ENCODE measurements around the gene NXT1.
"Not testable (repeated sequence)": the region's sequence is repeated elsewhere in the genome, so short reads cannot be mapped to it uniquely, and the experiment has no call there.

Gene NXT1

DNA sequence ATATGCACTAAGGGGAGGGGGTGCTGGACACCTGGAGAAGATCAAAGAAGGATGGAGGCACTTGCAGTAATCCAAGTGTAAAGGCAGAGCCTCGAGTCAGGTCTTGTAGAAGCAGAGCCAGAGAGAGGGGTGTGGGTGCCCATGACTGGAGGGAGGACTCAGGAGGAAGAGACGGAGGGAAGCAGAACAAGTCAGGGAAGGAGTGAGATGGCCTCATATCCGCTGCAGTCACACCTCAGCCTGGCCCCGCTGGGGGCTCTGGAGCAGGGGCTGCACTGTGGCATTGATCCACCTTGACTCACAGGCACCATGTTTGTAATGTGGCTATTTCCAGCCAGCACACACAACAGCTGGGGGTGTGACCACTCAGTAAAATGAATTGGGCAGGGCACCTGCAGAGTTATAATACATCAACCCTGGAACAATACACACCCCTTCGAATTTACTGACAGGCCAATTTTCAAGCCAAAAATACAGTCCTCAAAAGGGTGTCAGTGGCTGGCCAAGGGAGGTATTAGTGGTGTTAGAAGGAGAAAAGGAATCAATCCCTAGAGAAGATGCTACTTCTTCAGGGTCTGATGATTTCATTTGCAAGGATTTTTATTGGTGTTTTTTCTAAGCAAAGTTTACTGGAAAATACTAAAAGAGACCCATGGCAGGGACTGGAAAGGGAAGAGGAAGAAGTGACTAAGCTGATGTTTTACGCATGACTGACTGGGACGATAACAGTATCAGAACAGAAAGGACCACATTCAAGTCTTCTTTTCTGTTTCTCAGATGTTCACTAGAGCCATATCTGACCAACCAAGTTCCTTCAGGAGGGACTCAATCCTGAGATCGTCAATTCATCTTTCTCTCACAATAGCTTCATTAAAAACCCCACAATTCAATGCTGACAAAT, 18.9 kb upstream of the NXT1 start:
- no peak for DNase-seq (ENCODE audit: low read depth, low spot score)

DNA sequence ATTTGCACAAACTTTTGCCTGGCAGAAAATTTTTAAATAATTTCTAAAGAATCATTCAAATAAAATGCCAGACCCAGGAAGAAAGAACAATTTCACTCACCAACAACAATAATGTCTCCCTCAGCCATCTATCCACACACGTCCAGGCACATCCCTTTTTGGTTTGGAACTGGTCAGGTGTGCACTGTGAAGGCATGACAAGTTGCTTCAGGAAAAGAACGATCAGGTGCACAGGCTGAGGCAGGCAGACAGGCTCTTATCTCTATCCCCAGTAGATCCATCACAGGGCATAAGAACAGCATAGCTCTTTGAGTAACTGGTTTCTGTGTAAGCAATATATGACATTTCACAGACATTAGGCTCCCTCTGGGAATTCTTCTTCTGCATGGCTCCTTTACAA, 18.1 kb upstream of the NXT1 start:
- DNase-seq (ENCODE audit: low read depth, low spot score) = no peak

DNA sequence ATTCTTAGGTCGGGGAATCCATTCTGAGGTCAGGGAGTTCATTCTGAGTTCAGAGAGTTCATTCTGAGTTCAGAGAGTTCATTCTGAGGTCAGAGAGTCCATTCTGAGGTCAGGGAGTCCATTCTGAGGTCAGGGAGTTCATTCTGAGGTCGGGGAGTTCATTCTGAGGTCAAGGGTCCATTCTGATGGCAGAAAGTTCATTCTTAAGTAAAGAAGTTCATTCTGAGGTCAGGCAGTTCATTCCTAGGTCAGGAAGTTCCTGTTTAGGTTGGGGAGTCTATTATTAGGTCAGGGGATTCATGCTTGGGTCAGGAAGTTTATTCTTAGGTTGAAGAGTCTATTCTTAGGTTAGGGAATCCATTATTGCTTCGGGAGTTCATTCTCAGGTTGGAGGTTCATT, 16.5 kb upstream of the NXT1 start:
- no peak for DNase-seq (ENCODE audit: low read depth, low spot score)

DNA sequence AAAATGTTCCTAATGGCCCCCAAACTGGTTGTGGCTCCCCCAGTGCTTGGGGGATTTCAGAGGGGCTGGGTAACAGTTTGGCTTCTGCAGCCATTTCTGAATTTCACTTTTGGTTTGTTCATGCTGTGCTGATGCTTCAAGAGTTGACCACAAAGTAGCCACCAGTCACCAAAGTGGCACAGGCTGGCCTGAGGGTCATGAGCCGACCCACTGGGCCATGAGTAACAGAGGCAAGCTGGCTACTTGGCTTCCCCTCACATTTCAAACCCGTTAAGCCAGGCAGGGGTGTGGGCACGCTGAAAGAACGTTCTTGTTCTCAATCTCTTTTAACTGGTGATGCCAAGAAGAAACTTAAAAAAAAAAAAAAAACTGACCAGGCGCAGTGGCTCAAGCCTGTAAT, 15.1 kb upstream of the NXT1 start:
- no peak for DNase-seq (ENCODE audit: low read depth, low spot score)

DNA sequence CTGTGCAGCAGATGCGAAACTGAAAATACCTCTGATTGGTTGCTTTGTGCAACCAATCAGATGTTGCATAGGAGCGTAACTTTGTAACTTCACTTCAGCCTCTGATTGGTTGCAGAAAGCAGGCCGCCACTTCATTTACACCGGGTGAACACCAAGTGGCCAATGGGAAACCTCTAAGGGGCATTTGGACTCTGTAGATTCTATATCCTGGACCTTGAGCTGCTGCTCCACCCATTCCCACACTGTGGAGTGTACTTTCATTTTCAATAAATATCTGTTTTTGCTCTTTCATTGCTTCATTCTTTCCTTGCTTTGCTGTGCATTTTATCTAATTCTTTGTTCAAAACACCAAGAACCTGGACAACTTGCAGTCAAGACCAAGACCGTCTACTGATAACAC, 14.1 kb upstream of the NXT1 start:
- DNase-seq (ENCODE audit: low read depth, low spot score) = no peak

DNA sequence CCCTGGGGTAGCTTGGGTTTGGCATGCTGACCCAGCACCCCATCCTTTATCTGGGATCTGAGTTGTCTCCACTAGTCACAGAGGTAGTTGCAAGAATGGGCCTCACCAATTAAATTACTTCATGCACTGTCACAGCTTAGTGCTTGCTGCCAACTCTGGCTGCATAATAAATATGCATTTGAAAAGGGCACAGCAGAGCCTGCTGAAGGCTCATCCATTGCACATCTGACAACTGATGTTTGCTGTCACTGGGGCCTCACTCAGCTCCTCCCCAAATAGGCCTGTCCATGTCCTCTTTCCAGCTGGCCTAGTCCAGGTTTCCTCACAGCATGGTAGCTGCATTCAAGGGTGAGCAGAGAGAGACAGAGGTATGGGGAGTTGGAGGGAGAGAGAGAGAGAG, 13.3 kb upstream of the NXT1 start:
- no peak for DNase-seq (ENCODE audit: low read depth, low spot score)

DNA sequence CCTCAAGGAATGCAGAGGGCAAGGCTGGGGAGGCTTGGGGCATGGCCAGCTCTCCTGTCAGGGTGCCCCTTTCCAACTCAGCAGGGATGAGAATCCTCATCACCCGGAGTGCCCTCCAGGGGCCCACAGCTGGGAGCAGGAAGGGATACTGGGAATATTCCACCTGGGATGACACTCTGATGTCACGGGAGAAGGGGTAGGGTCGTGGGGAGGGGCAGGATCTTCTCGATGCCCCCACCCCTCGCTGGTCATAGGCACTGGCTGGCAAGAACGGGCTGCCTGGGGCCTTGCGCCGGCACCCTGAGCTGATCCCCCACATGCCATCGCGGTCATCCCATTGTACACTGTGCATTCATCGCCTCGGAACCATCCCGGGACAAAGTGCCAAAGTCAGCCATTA, 10.6 kb upstream of the NXT1 start:
- no peak for DNase-seq (ENCODE audit: low read depth, low spot score)

DNA sequence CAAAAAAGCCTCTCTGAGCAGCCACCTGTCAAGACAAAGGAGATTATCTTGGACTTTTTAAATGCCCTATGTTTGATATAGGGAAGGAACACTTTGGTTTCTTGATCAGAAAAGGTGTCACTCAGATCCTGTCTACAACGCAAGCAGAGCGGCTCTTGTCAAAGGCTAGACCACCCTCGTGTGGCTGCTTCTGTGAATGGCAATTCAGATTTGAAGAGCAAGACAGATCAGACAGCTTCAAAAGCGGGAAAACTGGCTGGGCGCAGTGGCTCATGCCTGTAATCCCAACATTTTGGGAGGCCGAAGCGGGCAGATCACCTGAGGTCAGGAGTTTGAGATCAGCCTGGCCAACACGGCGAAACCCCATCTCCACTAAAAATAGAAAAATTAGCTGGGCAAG, 10.1 kb upstream of the NXT1 start:
- DNase-seq (ENCODE audit: low read depth, low spot score) = peak; percentile 78

DNA sequence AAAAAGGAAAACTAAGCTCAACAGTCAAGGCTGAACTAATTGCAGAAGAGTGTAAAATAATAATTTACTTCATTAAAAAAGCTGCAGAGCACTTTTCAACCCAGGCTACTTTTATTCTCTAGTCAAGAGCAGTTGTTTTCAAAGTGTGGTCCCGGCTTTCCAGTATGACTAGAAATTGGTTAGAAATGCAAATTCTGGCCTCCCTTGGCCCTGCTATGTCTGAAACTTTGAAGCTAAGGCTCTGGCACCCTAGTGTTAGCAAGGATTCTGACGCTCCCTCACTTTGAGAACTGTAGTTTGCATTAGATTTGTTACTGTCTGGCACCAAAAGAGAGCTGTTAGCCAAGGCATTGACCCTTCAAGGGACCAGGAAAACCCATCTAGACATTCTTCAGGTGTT, 9.5 kb upstream of the NXT1 start:
- DNase-seq (ENCODE audit: low read depth, low spot score) = no peak

DNA sequence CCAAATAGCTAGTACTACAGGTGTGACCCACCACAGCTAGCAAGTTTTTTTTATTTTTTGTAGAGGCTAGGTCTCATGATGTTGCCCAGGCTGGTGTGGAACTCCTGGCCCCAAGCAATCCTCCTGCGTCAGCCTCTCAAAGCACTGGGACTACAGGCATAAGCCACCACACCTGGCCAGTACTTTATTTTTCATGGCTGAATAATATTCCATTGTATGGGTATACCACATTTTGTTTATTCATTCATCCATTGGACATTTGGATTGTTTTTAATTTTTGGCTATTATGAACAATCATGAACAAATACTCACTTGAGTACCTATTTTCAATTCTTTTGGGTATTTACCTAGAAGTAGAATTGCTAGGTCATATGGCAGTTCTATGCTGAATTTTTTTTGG, 7.0 kb upstream of the NXT1 start:
- no peak for DNase-seq (ENCODE audit: low read depth, low spot score)

DNA sequence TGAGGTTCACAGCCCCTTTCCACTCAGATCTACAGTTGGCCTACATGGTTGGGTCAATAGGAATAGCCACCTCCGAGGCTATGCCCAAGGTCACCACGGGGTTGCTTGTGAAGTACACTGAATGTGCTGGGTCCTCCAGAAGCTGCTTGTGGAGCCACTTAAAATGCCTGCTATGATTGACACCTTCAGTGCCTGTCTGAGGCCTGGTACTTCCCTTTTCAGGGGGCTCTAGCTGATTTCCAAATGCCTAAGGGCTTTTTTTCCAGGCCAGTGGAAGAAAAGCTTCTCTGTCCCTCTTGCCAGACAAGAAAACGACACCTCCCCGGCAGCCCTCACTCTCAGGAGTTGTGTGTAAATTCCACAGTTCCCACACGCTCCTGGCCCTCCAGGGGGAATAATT, 6.3 kb upstream of the NXT1 start:
- peak; percentile 44 for DNase-seq (ENCODE audit: low read depth, low spot score)

DNA sequence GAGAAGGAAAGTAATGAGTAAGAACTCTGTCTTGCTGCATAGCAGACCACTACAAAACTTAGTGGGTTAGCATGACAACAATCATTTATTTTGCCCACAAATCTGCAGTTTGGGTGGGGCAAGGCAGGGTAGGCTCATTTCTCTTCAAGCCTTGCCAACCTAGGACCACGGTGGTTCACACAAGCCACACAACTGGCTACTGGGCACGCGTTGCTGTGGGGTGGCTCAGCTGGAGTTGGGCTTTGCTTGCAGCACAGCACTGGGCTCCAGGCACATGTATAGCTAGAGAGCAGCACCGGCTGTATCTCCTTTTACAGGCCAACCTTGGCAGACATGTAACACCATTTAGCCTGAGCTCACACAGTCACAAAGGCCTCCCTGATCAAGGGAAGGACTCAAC, 4.6 kb upstream of the NXT1 start:
- no peak for DNase-seq (ENCODE audit: low read depth, low spot score)

DNA sequence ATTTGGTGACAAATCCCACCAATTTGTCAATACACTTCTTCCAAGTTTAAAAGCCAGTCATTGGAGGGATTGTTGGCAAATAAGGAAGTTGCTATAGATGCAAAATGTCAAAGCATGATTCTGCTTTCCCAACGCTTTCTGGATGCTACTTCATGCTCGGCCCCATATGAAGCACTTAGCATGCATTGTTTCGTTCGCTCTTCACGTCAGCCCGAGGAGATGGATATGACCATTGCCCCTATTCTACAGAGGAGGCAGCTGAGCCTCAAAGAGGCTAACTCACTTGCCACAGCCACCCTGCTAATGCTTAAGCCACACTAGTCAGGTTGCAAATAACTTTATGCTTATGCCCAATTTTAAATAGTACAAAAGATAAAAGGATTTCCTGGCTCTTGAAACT, 2.8 kb upstream of the NXT1 start:
- no peak for DNase-seq (ENCODE audit: low read depth, low spot score)

DNA sequence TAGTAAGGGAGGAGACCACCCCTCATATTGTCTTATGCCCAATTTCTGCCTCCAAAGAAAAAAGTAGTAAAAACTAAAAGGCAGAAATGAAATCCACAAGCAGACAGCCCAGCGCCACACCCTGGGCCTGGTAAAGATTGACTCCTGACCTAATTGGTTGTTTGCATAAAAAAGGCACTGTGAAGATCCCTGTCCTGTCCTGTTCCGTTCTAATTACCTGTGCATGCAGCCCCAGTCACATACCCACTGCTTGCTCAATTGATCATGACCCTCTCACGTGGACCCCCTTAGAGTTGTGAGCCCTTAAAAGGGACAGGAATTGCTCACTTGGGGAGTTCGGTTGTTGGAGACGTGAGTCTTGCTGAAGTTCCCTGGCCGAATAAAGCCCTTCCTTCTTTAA, 2.1 kb upstream of the NXT1 start:
- DNase-seq (ENCODE audit: low read depth, low spot score) = not testable (repeated sequence)

DNA sequence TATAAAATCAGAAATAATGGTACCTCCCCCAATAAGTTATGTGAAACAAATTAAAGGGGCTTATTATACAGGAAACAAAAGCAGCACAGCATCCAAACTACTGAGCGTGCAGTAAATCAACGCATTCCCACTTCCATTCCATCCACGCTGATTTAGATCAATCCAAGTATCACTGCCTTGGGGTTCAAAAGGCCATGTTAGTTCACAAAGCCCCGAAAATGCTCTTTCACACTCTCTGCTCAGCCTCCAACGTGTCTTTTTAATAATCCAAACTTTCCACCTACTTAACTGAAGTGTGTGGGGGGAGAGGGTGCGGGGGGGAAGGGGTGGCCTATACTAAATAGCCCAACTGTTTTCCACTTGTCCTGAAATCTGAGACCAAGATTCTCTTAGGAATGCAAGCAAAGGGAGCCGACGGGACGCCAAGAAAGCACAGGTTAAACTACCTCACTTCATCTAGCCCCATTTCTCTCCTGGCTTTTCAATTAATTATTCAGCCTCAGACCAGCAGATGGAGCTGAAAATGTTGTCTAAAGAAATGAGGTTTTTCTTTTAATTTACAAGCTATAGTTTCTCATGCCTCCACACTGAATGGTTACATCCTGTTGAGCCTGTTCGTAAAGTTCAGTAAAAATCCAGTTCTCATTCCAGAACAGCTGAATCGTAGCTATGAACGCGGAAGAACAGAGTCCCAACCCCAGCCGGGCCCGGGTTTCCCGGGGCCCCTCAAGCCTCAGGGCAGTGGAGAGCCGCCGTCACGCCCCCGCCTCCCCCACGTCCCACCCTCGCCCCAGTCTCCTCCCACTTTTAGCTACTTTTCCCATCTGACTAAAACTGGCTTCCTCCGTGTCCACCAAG, 1.0 kb upstream of the NXT1 start:
- peak; percentile 55 for DNase-seq (ENCODE audit: low read depth, low spot score)

DNA sequence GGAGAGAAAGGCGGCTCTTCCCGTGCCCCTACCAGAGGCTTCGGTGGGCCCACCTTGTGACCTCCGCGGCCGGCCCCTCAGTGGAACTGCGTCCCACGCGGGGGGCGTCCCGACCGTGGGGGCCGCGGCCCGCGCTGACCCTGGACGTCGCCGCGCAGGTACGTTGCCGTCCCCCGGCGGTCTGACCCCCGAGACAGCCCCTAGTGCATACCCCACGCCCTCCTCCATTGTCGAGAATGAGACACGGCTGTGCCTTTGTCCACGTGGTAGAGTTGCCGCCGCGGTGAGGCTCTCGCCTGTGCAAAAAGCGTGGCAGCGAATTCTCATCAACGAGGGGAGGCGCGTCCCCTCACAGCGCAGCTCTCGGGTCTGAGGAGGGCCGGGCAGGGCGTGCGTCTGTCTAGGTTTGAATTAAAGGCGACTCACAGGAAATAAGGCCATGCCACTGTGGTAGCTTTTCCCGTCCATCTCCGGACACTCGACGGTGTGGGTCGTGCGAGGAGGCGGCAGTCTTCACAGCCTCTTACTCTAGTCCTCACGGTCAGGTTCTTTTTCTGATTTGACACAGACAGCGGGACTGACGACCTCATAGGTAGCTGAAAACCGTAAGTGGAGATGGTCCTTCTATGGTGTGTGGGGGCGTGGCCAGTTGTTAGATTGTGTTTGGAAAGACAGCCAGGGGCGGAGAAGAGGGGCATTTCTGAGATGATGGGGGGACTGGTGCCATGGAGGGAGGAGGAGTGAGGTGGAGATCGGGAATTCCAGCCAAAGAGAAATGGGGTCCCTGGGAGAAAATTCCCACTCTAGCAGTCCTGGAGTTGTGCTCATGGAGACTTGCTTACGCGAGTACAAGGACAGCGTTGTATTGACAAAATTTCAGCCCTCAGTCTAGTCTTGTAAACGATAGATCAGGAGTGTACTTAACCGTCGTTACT, 580 bp downstream of the NXT1 start:
- peak; percentile 64 for DNase-seq (ENCODE audit: low read depth, low spot score)

DNA sequence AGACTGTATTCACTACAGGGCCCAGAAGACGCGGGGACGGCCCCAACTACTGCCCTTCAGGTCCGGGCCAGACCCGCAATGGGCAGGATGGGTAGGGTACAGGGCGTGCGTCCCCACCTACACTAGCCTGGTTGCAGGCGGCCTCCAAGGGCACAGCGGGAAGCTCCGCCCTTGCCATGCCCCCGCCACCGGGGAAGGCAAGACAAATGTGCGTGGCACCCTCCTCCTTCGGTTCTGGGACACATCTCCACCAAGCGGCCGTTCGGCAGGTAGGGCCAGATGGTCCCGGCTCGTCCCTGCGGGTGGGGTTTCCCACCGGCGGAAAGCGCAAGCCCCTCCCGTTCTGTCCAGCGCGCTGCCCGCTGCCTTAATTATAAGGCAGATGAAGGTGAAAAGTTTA, 5.6 kb downstream of the NXT1 start:
- DNase-seq (ENCODE audit: low read depth, low spot score) = peak; percentile 43

DNA sequence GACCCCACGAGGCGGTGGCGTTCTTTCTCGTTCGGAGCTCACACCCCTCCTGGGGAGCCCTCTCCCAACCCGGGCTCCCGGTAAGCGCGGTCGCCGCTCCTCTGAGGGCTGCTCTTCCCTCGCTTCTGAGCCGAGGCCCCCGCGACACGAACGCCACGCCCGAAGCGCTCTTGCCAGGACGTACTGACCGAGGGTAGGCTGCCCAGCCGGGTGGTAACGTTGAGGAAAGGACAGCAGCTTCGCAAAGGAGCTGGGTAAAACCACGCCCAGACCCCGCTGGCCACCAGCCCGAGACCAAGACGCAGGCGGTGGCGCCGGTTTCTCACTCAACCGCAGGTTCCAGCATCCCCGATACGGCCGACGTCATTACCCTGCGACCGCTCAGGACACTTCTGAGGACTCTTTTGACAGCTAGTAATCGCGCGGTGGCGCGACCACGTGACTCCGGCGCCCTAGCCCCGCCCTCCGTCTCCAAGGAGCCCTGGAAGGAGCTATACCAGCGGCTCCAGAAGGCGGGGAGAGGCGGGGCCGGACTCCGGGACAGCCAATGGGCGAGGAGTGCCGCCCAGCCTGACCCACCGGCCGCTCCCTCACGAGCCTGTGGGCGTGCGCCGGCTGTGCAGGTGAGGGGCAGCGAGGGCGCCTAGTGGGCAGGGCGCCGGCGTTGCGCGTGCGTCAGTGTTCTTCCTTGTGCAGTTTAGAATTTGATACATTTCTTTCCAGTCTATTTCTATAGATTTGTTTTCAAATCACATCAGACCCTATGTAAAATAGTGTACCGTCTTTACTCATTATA, 7.4 kb downstream of the NXT1 start:
- peak; percentile 100 for DNase-seq (ENCODE audit: low read depth, low spot score)

DNA sequence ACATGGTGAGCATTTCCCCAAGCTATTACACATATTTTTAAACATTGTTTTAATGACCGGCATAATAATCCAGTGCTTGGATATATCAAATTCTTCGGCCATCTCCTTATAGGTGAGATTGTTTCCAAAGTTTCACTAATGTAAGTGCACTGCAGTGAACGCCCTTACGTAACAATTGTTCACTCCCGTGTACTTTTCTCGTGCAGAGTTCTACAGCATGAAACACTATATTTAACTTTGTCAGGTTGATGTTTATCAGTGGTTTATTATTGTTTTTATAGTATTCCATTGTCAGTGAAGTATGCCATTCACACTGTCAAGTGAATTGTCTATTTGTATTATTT, 7.9 kb downstream of the NXT1 start:
- no peak for DNase-seq (ENCODE audit: low read depth, low spot score)

DNA sequence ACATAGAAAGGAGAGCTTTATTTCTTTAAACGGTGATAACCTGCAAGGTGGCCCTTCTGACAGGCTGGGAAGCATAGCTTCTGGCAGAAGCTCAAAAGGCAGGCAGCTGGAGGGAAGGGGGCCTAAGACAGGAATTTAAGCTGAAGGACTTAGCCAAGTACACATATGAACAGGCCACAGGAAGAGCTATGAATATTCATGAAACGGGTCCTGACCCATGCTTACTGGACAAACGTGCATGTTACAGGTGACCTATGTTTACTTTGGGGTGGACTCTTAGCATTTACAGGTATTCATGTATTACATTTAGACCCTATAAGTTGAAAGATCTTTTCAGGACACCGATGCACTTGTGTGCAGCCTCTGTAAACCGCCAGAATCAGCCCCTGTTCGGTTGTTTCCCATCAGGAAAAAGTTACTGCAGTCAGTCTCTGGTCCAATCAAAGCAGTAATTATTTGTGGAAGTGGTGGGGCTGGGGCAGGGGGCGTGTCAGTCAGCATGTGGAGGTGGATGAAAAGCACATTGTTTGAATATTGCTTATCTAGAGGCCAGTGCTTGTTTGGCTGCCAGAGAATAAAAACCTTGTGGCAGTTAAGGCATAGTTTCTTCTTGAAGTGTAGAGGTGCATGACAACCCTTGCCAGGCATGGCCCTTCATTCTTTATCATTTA, 8.5 kb downstream of the NXT1 start:
- no peak for DNase-seq (ENCODE audit: low read depth, low spot score)

DNA sequence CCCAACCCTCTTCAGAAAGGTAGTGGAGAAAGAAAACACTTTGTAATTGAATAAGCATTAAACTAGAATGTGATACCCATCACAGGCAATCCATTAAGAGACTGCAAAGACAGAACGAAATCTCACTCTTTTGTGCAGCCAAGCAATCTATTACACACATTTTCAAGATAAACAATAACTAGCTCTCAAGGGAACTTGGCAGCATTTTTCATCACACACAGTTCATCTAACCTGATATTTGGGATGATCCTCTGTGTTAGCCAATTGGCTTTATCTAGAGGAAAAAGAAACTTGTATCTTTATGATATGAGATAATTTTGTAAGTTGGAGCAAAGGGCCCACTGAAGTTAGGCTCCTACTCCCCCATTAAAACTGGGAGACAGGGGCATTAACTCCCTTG, 9.9 kb downstream of the NXT1 start:
- DNase-seq (ENCODE audit: low read depth, low spot score) = no peak

Data from ELF-1 (cell line).